NK-92 (cell line): Measurements from ENCODE around the gene TSC22D1.
"Not testable (repeated sequence)": the region's sequence is repeated elsewhere in the genome, so short reads cannot be mapped to it uniquely, and the experiment has no call there.

ENCODE experiments used
- DNase-seq: peaks from one replicate; lab custom pipeline; 2025; ENCODE audit not compliant: unreplicated experiment; lab: John Stamatoyannopoulos, UW

TSC22D1 gene

GRCh38 chr13:44507639-44508038 lies 68.5 kb downstream of the TSC22D1 start:
- DNase-seq: no peak

- DNase-seq: no peak
Measured at GRCh38 chr13:44506719-44507118, 69.4 kb downstream of the TSC22D1 start.

DNA sequence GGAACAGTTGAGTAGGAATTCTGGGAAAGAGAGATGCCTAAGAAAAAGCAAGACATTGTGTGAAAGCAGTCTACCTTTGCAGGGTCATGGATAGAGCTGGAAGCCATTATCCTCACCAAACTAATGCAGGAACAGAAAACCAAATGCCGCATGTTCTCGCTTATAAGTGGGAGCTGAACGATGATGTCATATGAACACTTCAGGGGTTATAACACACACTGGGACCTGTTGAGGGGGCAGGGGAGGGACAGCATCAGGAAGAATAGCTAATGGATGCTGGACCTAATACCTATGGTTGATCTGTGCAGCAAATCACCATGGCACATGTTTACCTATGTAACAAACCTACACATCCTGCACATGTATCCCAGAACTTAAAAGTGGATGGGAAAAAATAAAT lies 69.9 kb downstream of the TSC22D1 start:
- no peak for DNase-seq

DNA sequence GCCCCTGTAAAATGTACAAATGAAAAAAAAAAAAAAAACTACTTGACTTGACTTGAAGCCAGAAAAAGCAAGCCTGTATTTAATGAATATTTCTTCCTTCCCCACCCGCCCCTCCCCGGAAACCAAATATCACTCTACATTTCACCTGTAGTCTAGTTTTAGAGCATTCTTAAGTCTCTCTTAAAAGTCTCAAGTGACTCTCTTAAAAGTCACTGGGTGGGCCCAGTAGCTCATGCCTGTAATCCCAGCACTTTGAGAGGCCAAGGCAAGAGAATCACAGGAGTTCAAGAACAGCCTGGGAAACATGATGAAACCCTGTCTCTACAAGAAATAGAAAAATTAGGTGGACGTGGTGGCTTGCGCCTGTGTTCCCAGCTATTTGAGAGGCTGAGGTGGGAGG lies 72.0 kb downstream of the TSC22D1 start:
- no peak for DNase-seq

DNA sequence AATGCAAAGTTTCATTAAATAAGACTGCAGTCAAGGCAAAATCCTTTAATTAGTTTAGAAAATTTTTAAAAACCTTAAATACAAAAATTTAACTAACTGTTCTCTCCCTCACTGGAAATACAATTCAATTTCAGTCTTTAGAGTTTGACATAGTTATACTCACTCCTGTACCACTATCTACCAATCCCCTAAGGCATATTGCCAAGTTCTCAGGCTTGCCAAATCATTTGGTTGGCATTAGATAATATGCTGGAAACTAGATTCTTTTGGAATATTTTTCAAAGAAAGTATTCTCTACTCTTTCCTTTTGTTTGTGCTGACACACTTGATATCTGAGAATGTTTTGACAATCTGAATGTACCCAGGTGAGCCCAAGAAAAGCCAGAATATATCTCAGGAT lies 77.2 kb downstream of the TSC22D1 start:
- DNase-seq: no peak

GRCh38 chr13:44498502-44498901 lies 77.6 kb downstream of the TSC22D1 start:
- no peak for DNase-seq

DNA sequence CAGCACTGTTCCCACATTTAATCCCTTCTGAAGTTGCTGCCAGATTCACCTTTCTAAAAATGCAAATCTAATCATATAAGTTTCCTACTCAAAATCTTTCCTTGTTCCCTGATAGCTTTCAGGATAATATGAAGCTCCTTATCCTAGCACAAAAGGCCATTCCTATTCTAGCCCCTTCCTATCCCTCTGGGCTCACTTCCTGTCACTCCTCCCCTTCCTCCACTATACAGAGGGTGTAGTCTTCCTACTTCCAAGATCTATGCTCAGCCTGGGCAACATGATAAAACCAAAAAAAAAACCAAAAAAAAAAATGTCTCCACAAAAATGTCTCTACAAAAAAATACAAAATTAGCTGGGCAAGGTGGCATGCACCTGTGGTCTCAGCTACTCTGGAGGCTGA lies 78.3 kb downstream of the TSC22D1 start:
- DNase-seq: no peak

DNA sequence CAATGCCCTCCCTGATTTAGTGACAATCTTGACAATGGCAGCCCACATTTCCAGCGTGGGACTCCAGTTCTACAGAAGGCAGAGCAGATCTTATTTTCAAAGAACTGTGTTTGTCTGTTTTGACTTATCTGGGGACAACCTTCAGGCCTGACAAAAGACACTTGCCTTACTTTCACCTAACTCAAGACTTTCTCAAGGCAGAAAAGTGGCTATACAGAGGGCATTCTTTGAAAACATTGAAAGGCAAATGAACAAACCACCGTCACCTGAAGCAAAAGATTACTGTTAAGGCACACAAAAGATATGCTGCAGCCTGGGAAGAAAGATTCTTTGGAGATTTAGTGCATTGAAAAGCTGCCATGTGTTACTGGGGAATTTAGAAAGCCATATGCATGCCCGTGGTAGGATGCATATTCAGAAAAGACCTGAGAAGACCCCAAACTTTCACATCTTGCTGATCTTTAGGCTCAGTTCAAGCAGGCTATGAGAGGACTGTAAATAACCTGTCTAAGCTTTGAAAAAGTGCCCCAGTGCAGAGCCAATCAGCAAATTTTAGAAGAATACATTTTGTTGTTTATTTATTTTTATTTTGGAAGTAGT lies 82.8 kb downstream of the TSC22D1 start:
- DNase-seq: no peak

GRCh38 chr13:44489751-44490150 lies 86.4 kb downstream of the TSC22D1 start:
- DNase-seq: no peak

DNA sequence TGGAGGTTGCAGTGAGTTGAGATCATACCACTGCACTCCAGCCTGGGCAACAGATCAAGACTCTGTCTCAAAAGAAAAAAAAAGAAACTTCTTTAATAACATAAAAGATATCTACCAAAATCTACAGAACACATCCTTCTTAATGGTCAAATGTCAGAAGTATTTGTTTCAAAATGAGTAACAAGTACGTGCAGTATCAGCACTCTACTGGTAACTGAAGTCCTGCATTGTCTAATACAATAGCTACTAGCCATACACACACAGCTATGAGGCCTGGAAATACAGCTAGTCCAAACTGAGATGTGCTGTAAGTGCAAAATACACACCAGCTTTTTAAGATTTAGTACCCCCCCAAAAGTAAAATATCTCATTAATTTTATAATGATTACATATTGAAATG lies 88.1 kb downstream of the TSC22D1 start:
- no peak for DNase-seq

DNA sequence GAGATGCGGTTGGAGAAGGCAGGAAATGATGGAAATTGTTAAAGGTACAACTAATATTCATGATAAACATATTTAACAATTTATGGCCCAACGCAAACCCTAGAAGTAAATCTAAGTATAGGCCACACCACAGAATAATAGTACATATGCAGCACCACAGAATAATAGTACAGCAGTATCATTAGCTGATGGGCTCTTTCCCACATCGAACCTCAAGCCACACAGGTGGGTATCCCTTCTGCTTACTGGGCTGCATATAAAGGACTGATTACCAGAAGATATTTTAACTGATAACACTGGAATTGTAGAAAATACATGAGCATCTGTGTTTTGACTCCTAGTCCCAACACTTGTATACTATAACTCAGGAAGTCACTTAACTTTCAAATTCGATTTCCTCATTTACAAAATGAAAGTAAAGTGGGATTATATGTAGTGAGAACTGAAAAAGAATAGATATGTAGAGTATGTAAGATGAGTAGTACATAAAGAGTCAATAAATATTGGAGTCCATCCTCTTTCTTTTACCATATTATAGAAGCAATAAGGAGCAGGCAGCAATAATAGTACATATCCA lies 91.5 kb downstream of the TSC22D1 start:
- DNase-seq: no peak

DNA sequence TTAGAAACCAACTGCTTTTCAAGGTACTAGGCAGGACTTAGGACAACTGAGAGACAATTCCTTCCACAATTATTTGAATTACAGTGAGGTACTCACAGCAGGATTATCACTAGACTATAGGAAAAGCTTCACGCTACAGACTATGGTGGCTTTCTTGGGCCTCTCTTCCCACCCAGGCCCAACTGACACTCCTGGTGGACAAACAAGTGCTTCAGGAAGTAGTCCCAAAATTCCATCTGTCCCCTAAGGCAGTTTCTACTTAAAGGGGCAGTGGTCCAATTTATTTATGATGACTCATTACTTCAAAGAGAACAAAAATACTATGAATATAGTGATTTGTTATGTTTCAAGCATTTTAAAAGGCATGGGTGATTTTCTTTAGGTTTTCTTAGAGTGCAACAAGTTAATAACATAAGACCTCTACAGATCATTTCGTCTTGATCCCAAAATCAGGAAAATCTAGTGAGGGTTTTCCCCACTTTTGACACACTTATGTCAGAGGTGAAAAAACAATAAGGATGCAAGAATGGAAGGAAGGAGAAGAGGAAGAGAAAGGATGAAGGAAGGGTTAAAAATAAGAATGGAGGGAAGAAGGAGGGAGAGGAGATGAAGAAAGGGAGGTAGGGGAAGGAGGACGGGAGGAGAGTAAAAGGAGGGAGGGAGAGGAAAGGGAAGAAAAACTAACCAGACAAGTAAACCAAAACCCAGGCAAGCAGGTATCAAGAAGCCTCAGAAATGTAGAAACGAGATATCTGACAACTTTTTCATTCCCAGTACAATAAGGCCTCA lies 101.8 kb downstream of the TSC22D1 start:
- DNase-seq: no peak

- DNase-seq: no peak
Measured at GRCh38 chr13:44471686-44472085, 104.4 kb downstream of the TSC22D1 start.

- DNase-seq: no peak
Measured at GRCh38 chr13:44470638-44471562, 105.2 kb downstream of the TSC22D1 start.

- DNase-seq: no peak
Measured at GRCh38 chr13:44468874-44469273, 107.3 kb downstream of the TSC22D1 start.

GRCh38 chr13:44465318-44465717 lies 110.8 kb downstream of the TSC22D1 start:
- no peak for DNase-seq

DNA sequence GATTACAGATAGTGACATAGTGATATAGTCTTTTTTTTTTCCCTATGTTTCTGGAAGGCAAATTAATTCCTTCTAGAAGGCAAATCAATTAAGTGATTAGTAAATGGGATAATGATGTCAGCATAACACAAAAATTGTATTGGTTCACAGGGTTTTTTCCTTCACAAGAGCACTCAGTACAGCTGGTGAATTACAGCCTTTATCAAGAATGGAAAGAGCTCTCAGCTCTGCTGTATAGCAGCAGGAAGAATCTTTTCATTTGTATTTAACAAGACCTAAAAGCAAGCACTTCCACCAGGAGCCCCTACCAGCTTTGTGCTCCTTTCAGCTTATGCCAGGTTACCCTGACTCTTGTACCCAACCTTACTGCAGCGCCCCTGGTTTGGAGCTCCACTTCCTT lies 111.7 kb downstream of the TSC22D1 start:
- no peak for DNase-seq

DNA sequence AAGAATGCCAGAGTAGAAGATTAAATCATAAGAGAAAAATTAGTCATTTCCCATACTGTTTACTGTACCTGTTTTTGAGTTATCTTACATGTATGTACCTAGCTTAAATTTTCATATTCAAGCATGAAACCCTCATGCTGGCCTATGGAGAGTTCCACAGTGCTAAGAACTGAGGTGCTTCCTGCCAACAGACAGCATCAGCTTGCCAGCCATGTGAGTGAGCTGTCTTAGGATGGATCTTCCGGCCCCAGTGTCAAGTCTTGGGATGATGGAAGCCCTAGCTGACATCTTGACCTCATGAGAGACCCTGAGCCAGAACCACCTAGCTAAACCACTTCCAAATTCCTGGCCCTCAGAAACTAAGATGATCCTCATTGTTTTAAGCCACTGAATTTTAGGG lies 112.4 kb downstream of the TSC22D1 start:
- DNase-seq: no peak

GRCh38 chr13:44459674-44460073 lies 116.5 kb downstream of the TSC22D1 start:
- no peak for DNase-seq

- DNase-seq: no peak
Measured at GRCh38 chr13:44458313-44458975, 117.7 kb downstream of the TSC22D1 start.

GRCh38 chr13:44456212-44456611 lies 119.9 kb downstream of the TSC22D1 start:
- DNase-seq: not testable (repeated sequence)
